ENCODE results near the gene ENOX1.

The ENOX1 gene

DNA sequence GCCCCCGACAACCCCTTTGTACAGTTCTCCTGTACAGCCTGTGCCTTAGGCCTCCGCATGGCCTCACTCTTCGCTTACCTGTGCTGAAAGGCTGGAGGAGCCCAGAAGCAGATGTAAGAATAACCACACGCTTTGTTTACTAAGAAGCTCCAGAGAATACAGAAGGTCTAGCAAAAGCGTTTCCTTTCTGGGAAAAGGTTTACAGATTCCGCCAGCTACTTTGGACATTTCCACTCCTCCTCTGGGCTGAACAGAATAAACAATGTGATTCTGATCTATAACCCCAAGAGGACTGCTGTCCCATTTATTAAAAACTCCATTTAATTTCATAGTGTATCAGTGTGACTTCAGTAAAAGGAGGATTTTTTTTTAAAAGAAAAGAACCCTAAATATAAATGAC is 424.2 kb downstream of the ENOX1 start:
- H3K4me3 ChIP-seq (ENCODE audit: low read length) = no peak overlapping the region
- TF ChIP-seq, protein P1, sequence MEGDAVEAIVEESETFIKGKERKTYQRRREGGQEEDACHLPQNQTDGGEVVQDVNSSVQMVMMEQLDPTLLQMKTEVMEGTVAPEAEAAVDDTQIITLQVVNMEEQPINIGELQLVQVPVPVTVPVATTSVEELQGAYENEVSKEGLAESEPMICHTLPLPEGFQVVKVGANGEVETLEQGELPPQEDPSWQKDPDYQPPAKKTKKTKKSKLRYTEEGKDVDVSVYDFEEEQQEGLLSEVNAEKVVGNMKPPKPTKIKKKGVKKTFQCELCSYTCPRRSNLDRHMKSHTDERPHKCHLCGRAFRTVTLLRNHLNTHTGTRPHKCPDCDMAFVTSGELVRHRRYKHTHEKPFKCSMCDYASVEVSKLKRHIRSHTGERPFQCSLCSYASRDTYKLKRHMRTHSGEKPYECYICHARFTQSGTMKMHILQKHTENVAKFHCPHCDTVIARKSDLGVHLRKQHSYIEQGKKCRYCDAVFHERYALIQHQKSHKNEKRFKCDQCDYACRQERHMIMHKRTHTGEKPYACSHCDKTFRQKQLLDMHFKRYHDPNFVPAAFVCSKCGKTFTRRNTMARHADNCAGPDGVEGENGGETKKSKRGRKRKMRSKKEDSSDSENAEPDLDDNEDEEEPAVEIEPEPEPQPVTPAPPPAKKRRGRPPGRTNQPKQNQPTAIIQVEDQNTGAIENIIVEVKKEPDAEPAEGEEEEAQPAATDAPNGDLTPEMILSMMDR (conservative IDR thresholded peaks at IDR 0.05; ENCODE audit: low read length) = no peak
- no peak for DNase-seq (ENCODE audit: low read depth)

DNA sequence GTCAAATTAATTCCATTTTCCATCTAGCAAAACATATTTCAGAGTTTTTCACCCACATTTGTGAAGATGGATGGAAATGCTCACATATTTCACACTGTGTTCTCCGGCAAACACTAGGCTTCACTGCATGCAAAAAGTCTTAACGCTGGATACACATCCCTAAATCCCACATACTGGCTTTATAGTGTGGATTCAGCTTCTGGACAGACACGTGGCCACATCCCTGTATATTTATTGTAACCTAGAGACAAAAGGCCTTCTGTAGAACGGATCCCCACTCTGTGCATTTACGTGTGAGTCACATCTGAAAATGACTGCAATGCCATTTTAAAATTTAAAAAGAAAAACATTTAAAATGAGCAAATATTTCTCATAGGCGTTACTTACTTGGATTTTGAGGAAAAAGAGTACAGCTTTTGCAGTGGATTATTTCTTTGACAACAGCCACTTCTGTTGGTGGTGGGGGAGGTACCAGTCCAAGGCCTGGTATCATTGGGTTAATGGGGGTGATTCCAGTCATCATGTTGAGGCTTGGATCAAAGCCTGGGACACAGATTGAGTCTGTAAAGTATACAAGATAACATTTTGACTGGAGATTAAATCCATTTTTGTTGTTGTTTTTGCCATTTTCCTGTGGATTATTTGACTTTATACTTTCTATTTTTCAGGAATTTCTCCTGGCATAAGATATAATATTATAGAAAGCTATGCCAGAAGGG is 425.7 kb downstream of the ENOX1 start:
- H3K4me3 ChIP-seq (ENCODE audit: low read length) = no peak overlapping the region
- DNase-seq (ENCODE audit: low read depth) = no peak
- TF ChIP-seq, protein P1 (conservative IDR thresholded peaks at IDR 0.05; ENCODE audit: low read length) = no peak

DNA sequence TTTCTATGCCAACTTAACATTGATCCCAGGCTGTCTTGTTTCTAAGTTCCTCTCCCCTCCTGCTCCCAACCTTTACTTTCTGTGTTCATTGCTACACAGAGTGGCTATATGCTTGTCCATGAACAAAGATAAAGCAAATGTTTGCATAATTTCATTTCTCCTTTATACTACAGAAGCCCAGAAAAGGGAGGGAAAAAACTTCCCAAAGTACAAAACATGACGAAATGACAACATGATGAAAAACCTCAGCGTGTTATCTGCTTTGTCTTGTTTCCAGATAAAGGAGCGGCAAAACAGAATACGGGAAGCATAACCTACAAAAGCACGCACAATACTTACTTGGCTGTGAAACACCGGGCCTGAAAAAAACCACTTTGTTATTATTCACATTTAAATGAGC is 426.6 kb downstream of the ENOX1 start:
- TF ChIP-seq, protein P1 (conservative IDR thresholded peaks at IDR 0.05; ENCODE audit: low read length) = no peak

DNA sequence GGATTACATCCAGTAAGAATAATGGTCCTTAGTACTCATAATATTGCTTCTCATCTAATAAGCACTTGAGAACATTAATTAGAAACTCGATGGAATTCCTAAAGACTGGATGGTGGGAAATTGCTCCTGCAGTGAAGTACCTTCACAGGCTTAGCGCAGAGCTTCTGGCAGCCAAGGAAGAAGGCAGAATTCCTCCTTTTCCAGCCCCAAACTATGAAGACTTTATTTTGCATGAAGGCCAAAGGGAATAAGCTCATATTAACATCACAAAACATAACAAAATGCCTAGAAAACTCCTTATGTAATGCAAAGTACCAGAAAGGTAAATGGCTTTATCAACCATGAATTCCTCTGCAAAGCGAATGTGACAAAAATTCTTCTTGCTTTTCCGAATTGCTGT is 427.2 kb downstream of the ENOX1 start:
- TF ChIP-seq, protein P1 (conservative IDR thresholded peaks at IDR 0.05; ENCODE audit: low read length) = no peak
- no peak for DNase-seq (ENCODE audit: low read depth)
- no peak overlapping the region for H3K4me3 ChIP-seq (ENCODE audit: low read length)

More for the DNA sequence above, 426.6 kb downstream of the ENOX1 start:
- no peak overlapping the region for H3K4me3 ChIP-seq (ENCODE audit: low read length)
- DNase-seq (ENCODE audit: low read depth) = no peak

DNA sequence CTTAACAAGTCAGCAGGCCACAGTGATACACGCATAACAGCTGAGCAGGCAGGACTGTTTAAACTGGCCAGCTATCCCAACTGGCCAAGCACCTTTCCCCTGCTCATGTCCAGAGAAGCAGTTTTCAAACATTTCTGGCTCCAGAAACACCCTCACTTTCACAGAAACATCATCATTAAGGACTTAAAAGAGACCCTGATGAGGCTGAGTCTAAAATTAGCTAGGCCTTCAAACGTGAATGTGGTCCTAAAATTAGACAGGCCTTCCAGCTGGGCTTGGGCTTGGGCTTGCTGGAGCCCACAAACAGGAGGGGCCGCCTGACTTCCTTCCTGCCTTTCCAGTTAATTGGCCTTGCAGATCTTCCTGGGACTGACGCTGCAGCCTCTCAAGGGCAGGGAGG is 429.2 kb downstream of the ENOX1 start:
- no peak for DNase-seq (ENCODE audit: low read depth)
- TF ChIP-seq, protein P1 (conservative IDR thresholded peaks at IDR 0.05; ENCODE audit: low read length) = no peak
- no peak overlapping the region for H3K4me3 ChIP-seq (ENCODE audit: low read length)

DNA sequence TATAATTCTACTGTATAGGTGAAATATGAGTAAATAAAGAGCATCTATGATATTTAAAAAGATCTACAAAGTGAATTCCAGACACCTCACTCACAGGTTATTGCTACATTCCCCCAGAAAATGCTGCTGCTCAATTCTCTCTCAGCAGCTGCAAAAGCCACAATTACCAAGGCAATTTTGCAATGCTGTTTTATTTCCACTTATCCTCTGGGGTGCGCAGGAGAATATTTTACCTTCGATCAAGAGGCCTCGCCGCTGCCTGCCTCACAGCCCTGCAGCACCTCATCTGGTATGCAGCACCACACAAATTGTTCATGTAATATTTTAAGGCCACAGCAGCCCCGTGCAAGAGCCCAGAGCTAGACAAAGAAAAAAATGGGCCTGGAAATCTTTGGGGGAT is 430.2 kb downstream of the ENOX1 start:
- no peak overlapping the region for H3K4me3 ChIP-seq (ENCODE audit: low read length)
- DNase-seq (ENCODE audit: low read depth) = peak; percentile 49
- TF ChIP-seq, protein P1 (conservative IDR thresholded peaks at IDR 0.05; ENCODE audit: low read length) = no peak

DNA sequence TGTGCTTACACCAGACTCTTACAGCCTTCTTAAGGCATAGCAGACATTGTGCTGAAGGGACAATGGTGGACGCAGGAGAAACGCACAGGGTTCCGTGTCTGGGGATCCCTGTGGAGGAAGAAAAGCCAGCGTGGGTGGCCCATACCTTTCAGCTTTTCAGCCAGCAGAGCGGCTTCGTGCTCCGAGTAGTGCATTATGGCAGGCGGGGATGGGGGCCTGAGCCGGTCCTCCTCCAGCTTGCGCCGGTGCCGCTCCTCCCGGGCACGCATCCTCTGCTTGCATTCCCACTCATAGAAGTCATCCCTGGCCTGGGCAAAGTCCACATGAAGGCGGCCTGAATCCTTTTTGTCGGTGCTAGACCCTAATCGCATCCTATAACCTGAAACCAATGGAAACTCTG is 431.0 kb downstream of the ENOX1 start:
- no peak for DNase-seq (ENCODE audit: low read depth)
- no peak overlapping the region for H3K4me3 ChIP-seq (ENCODE audit: low read length)
- TF ChIP-seq, protein P1 (conservative IDR thresholded peaks at IDR 0.05; ENCODE audit: low read length) = no peak
